ENCODE data around the gene DPM3. TPM values are rescaled to one million over a fixed set of nuclear protein-coding genes. Genes with fewer than 3 reads are reported as not detected.

Gene DPM3
- total and polyA plus RNA-seq, 2 of the 4 experiments (the other 2 are of a cell fraction) = 29.0 to 129 TPM

DNA sequence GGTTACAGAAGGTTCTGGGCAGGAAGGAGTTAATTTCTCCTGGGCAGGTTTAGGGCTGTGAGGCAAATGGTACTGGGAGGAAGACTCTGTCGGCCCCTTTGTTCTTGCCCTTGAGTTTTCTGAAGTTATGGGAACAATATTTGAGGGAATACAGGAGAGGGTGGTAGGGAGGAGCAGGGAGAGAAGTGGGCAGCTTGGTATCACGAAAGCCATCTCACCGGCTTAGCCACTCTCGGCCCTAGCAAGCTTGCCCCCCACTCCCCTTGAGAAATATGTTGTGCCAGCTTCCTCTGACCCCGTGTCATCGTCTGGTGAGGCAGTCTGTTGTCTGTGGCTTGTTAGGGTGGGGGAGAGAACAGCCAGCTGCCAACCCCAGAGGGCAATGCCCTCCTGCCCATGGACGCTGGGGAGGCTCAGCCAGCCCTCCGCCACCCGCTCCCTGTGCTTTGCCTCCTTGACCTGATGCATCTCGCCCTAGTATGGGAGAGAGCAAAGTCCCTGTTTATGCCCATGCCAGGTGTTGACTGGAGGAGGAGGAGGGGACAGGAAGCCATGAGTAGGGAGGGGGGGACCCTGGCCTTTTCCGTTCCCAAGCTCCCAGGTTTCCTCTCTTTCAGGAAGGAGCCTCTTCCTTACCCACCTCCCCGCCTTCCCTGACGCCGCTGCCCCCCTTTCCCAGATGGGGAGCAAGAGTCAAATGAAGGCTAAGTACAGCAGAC is 11.4 kb downstream of the DPM3 start (continued):
- TF ChIP-seq, protein P1, sequence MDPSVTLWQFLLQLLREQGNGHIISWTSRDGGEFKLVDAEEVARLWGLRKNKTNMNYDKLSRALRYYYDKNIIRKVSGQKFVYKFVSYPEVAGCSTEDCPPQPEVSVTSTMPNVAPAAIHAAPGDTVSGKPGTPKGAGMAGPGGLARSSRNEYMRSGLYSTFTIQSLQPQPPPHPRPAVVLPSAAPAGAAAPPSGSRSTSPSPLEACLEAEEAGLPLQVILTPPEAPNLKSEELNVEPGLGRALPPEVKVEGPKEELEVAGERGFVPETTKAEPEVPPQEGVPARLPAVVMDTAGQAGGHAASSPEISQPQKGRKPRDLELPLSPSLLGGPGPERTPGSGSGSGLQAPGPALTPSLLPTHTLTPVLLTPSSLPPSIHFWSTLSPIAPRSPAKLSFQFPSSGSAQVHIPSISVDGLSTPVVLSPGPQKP (IDR thresholded peaks at IDR 0.05; ENCODE audit: borderline replicate concordance, low read depth, low read length) = no peak
- TF ChIP-seq MAZ (IDR thresholded peaks at IDR 0.05; ENCODE audit: borderline replicate concordance, low read depth, low read length) = no peak
